Heart right ventricle (tissue), 16 donors: ENCODE data around the gene SPATA24. TPM values are rescaled to one million over a fixed set of nuclear protein-coding genes. Genes with fewer than 3 reads are reported as not detected.
A peak's percentile ranks its signal among the peaks of the same experiment; 100 is the strongest.
"Not testable (repeated sequence)": the region's sequence is repeated elsewhere in the genome, so short reads cannot be mapped to it uniquely, and the experiment has no call there.

Experiments
- ATAC-seq, 8 donors: fragments of 200-7000 bp; cut with Tn5 transposase; one replicate each; pipeline ENCODE4 v1.9.1; 2020; ENCODE audit warnings: mild to moderate bottlenecking in 8 of 8, moderate library complexity in 8 of 8, moderate number of reproducible peaks in 1 of 8
- DNase-seq, 2 donors: peaks; one replicate each; pipeline ENCODE4 v3.0.0-alpha.2; 2020
- H3K27ac ChIP-seq, 10 donors: fragments of 200-600 bp; sonication (generic) in 2 of 10; one replicate each; pipeline versions ENCODE4 v1.5.0 to v1.8.0; 2020 to 2022; ENCODE audit warnings: mild to moderate bottlenecking in 3 of 10
- H3K27me3 ChIP-seq, 7 donors: fragments of 200-600 bp; one replicate each; pipeline ENCODE4 v1.8.0; 2021 to 2022; ENCODE audit warnings: mild to moderate bottlenecking in 2 of 7
- H3K36me3 ChIP-seq, 9 donors: fragments of 200-600 bp; sonication (generic) in 1 of 9; one replicate each; pipeline versions ENCODE4 v1.5.0 to v1.8.0; 2020 to 2022; ENCODE audit warnings: mild to moderate bottlenecking in 2 of 9
- H3K4me1 ChIP-seq, 9 donors: fragments of 200-600 bp; sonication (generic) in 1 of 9; one replicate each; pipeline versions ENCODE4 v1.5.0 to v1.8.0; 2020 to 2022; ENCODE audit warnings: mild to moderate bottlenecking in 4 of 9
- H3K4me3 ChIP-seq, 10 donors: fragments of 200-600 bp; sonication (generic) in 2 of 10; one replicate each; pipeline versions ENCODE4 v1.5.0 to v1.8.0; 2020 to 2022; ENCODE audit warnings: mild to moderate bottlenecking in 7 of 10, moderate library complexity in 2 of 10
- H3K9me3 ChIP-seq, 11 donors: fragments of 200-600 bp in 10 of 11; sonication (generic) in 2 of 11; one replicate each; pipeline versions ENCODE4 v1.5.0 to v1.8.0; 2013 to 2022; ENCODE audit warnings: mild to moderate bottlenecking in 2 of 11, control low read depth in 1 of 11, moderate library complexity in 1 of 11
- WGBS, 2 donors: extraction: QIAGEN DNeasy Blood & Tissue Kit; methylation state at CpG; one replicate each; pipeline ENCODE4 v1.1.7; 2013; ENCODE audit warnings: inconsistent platforms in 1 of 2; 5-methylcytosine and 5-hydroxymethylcytosine counted together
- intact Hi-C, 10 donors: fragments of 100-400 bp; cut with DNase I; formaldehyde crosslinking; loops; one replicate each; pipeline versions ENCODE4 v1.11.1 to v1.14.2; 2022
- polyA plus RNA-seq, 2 donors: library from polyadenylated mRNA; stranded (reverse); fragments of 200-250 nt; gene quantifications; one replicate each; pipeline ENCODE4 v1.2.3, GENCODE V29; 2013
- total RNA-seq, 10 donors: library from RNA; stranded (reverse); fragmentation: NEBNext Ultra II Directional in 3 of 10; extraction: Animal tissue kit (Norgen Biotek cat#: 25700) in 3 of 10; gene quantifications; one replicate each; pipeline versions ENCODE4 v1.2.1 to v1.2.4, GENCODE V29; 2021 to 2023
- TF ChIP-seq, protein P1 (sequence below), 9 donors: fragments of 200-600 bp; sonication (generic) in 2 of 9; IDR thresholded peaks; one replicate each; pipeline versions ENCODE4 v1.5.0 to v1.8.0; 2021 to 2022; ENCODE audit warnings: antibody characterized with exemption in 9 of 9, mild to moderate bottlenecking in 5 of 9, moderate library complexity in 1 of 9
- donor health status: Arrhythmogenic right ventricular cardiomyopathy.
- donor health status: ischemic (EF 13 %, LVEDD 7.1; RV severe dilation, severe dysfunction).
- donor health status: healthy with polysubstance abuse.
- donor health status: DM: no; HTN: yes; CAD: no.
- donor health status: DM: no; HTN: no; CAD: no.
- donor health status: ischemic (EF 25% LVEDD 6.9; RV normal size, moderate dysfunction).
- donor health status: ischemic (EF 25% LVEDD 5.7; RV mildly dilated, moderate dysfunction).
- donor health status: healthy.
- donor health status: DM: yes; HTN: yes; CAD: no.
- donor health status: Ischemic cardiomyopathy.
- donor health status: ischemic (EF 35%, LVEDD 5.7; RV mildly dilated, moderate dysfunction).
- donor health status: nonischemic (EF 11% LVEDD 7.7; RV severe dilation, severe dysfunction).
- donor health status: DM: yes; HTN: yes; CAD: no.
- donor health status: PGD.
- donor health status: ischemic (EF 29% LVEDD 5.4; RV normal size, mild dysfunction).
- donor health status: nonischemic (EF 23%, LVEDD 6.1; RV moderate dilation, normal function).

SPATA24 gene
- total and polyA plus RNA-seq, 12 donors: 11.8 to 37.5 (median 16.5) TPM

- Histone ChIP-seq H3K9me3 (no peaks in the 10 kb centered on the region), H3K4me1 (peaks cover 0 to 18% (median 6%) of the 10 kb centered on the region in 9 donors), H3K4me3 (no peak overlapping the region), H3K36me3 (peaks cover 0 to 50% (median 0%) of the 10 kb centered on the region in 9 donors), H3K27me3 (no peaks in the 10 kb centered on the region), H3K27ac (no peak overlapping the region)
- 84 to 85% methylated on average over 5 of the region's 5 CpGs for WGBS, 2 donors
- TF ChIP-seq, protein P1, sequence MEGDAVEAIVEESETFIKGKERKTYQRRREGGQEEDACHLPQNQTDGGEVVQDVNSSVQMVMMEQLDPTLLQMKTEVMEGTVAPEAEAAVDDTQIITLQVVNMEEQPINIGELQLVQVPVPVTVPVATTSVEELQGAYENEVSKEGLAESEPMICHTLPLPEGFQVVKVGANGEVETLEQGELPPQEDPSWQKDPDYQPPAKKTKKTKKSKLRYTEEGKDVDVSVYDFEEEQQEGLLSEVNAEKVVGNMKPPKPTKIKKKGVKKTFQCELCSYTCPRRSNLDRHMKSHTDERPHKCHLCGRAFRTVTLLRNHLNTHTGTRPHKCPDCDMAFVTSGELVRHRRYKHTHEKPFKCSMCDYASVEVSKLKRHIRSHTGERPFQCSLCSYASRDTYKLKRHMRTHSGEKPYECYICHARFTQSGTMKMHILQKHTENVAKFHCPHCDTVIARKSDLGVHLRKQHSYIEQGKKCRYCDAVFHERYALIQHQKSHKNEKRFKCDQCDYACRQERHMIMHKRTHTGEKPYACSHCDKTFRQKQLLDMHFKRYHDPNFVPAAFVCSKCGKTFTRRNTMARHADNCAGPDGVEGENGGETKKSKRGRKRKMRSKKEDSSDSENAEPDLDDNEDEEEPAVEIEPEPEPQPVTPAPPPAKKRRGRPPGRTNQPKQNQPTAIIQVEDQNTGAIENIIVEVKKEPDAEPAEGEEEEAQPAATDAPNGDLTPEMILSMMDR (IDR thresholded peaks at IDR 0.05): no peak
- ATAC-seq (no peak), DNase-seq (no peak)
- intact Hi-C loops: no loop called here
Observed at GRCh38 chr5:139446956-139447779, 43.3 kb upstream of the SPATA24 start.

DNA sequence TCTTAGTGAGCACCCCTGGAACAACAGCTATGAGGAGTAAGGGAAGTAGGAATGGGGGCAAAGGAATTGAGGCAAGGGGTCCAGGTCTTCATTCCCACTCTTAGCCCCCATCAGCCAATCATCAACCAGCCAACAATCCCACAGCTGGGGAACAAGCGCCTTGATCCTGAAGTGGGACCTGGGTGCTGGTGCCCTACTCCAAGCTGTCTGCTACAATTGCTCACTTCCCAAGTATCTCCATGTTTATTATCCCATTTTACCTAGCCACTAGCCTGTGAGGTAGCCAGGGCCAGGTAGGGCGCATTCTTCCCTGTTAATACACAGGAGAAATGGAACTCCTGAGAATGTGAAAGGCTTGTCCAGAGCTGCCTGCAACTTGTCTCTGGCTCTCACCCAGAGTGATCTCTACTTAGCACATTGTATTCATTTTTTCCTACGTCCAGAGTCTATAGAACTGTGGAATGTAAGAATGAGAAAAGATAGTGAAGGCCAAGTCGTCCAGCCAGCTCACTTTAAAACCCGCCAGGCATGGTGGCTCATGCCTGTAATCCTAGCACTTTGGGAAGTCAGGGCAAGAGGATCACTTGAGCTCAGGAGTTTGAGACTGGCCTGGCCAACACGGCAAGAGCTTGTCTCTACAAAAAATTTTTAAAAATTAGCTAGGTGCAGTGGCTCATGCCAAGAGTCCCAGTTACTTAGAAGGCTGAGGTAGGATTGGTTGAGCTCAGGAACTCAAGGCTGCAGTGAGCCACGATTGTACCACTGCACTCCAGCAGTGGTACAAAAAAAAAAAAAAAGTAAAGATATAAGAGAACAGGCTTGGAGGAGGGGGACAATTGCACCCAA is 41.7 kb upstream of the SPATA24 start:
- Histone ChIP-seq H3K4me1 (peaks cover 0 to 18% (median 6%) of the 10 kb centered on the region in 9 donors), H3K27ac (peak overlapping the region in 2 of 10 donors; percentile 3 to 25), H3K36me3 (peaks cover 0 to 35% (median 0%) of the 10 kb centered on the region in 9 donors), H3K9me3 (no peaks in the 10 kb centered on the region), H3K27me3 (no peaks in the 10 kb centered on the region), H3K4me3 (no peak overlapping the region)
- no peak for DNase-seq
- intact Hi-C loops: no loop called here
- TF ChIP-seq, protein P1 (IDR thresholded peaks at IDR 0.05): no peak
- ATAC-seq: peak in 4 of 8 donors; percentile 18 to 54 (median 37)
- whole genome bisulfite sequencing, 2 donors: 43 to 50% methylated on average over 7 of the region's 7 CpGs

GRCh38 chr5:139443831-139444453 is 40.1 kb upstream of the SPATA24 start:
- intact Hi-C loops: no loop called here
- DNase-seq: no peak
- TF ChIP-seq, protein P1 (IDR thresholded peaks at IDR 0.05): no peak
- peaks cover 0 to 19% (median 0%) of the 10 kb centered on the region in 9 donors for H3K36me3 ChIP-seq
- H3K4me1 ChIP-seq: peaks cover 0 to 25% (median 10%) of the 10 kb centered on the region in 9 donors
- WGBS, 2 donors: 67 to 81% methylated on average over 4 of the region's 4 CpGs
- no peaks in the 10 kb centered on the region for H3K27me3 ChIP-seq
- no peak overlapping the region for H3K4me3 ChIP-seq
- H3K9me3 ChIP-seq: no peaks in the 10 kb centered on the region
- no peak overlapping the region for H3K27ac ChIP-seq
- no peak for ATAC-seq

DNA sequence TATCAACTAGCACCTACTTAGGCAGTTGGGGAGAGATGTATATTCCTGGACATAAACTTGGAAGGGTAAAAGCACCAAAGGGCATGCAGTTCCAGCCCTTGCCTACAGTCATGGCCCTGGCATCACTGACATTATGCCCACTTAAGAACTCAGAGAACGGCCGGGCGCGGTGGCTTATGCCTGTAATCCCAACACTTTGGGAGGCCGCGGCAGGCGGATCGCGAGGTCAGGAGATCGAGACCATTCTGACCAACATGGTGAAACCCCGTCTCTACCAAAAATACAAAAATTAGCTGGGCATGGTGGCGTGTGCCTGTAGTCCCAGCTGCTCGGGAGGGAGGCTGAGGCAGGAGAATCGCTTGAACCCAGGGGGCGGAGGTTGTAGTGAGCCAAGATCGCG is 36.5 kb upstream of the SPATA24 start:
- intact Hi-C loops: not testable (repeated sequence)

More for the DNA sequence above, 36.5 kb upstream of the SPATA24 start:
- Histone ChIP-seq H3K36me3 (peaks cover 0 to 21% (median 0%) of the 10 kb centered on the region in 9 donors), H3K4me1 (peaks cover 0 to 22% (median 12%) of the 10 kb centered on the region in 9 donors), H3K27ac (peak overlapping the region in 2 of 10 donors; percentile 97)
- DNase-seq, H3K9me3 ChIP-seq, H3K27me3 ChIP-seq, ATAC-seq, H3K4me3 ChIP-seq: not testable (repeated sequence)
- 96 to 97% methylated on average over 17 of the region's 17 CpGs for WGBS, 2 donors
